Loucy (cell line): Measurements from ENCODE around the gene ERMN.

Source experiments
- EZH2phosphoT487 ChIP-seq: fragments of 200-600 bp; IDR thresholded peaks from 2 replicates; pipeline ENCODE4 v1.6.1; 2018; ENCODE audit warnings: antibody characterized with exemption, mild to moderate bottlenecking, moderate library complexity, borderline replicate concordance
- TF ChIP-seq, protein P1 (sequence below): fragments of 200-600 bp; sonication (generic); conservative IDR thresholded peaks from 2 replicates; pipeline ENCODE4 v1.5.1; 2014; ENCODE audit warnings: mild to moderate bottlenecking, antibody characterized with exemption, low read length

DNA sequence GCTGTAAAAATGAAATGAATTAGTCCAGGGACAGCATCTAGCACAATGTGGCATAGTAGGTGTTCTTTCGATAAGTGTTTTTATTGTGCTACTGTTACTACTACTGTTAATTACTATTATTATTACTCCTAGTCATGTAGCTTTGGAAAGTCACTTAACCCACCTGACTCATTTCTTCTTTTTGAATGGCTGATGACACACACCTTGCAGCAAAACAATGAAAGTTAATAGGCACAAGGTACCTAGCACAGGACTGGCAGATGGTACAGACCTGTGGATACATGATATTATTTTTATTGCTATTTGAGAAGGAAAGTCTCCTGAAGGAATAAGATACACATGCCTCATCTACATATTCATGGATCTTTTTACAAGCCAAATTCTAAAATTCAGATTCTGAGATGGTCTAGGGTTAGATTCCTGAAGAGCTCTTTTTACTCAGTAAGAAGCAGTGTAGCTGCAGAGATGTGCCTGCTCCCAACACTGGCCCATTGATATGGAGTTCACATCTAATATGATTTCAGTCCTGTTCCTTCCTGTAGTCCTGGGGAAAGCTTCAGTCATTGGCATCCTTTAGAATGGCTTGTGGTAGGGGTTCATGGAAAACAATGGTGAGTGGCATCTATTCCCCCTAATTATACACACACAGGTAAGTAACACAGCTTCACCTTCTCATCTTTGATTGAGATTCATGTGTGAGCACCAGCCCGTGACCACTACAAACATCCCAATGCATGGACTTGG is 7.9 kb upstream of the ERMN start:
- TF ChIP-seq, protein P1, sequence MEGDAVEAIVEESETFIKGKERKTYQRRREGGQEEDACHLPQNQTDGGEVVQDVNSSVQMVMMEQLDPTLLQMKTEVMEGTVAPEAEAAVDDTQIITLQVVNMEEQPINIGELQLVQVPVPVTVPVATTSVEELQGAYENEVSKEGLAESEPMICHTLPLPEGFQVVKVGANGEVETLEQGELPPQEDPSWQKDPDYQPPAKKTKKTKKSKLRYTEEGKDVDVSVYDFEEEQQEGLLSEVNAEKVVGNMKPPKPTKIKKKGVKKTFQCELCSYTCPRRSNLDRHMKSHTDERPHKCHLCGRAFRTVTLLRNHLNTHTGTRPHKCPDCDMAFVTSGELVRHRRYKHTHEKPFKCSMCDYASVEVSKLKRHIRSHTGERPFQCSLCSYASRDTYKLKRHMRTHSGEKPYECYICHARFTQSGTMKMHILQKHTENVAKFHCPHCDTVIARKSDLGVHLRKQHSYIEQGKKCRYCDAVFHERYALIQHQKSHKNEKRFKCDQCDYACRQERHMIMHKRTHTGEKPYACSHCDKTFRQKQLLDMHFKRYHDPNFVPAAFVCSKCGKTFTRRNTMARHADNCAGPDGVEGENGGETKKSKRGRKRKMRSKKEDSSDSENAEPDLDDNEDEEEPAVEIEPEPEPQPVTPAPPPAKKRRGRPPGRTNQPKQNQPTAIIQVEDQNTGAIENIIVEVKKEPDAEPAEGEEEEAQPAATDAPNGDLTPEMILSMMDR: no peak
- no peak for TF ChIP-seq EZH2phosphoT487
